Activated T-helper 1 cell treated with anti-CD3 and anti-CD28 coated beads, Interleukin-12 subunit alpha, Interleukin-12 subunit beta, Interleukin-2, Interleukin-4 antibody, amounts not matched to agents 30 ng/mL and 10 ng/mL and 1 ng/mL, durations not matched to agents 14 hours and 24 hours and 36 hours (primary cell): ENCODE data around the gene VILL. TPM values are rescaled to one million over a fixed set of nuclear protein-coding genes. Genes with fewer than 3 reads are reported as not detected.

ENCODE experiments used
- DNase-seq: peaks from one replicate; pipeline ENCODE4 v3.0.0; 2021; ENCODE audit warnings: low spot score
- H3K27ac Mint-ChIP-seq: one replicate; pipeline ENCODE4 v1.8.0; 2021; ENCODE audit warnings: mild to moderate bottlenecking, mixed read lengths
- H3K27me3 Mint-ChIP-seq: one replicate; pipeline ENCODE4 v1.8.0; 2022; ENCODE audit warnings: mild to moderate bottlenecking, moderate library complexity, mixed read lengths; ENCODE audit not compliant: insufficient read depth
- H3K36me3 Mint-ChIP-seq: one replicate; pipeline ENCODE4 v1.8.0; 2021; ENCODE audit warnings: low read depth, mixed read lengths
- H3K4me1 Mint-ChIP-seq: one replicate; pipeline ENCODE4 v1.8.0; 2021; ENCODE audit warnings: low read depth, mixed read lengths
- H3K4me3 Mint-ChIP-seq: one replicate; pipeline ENCODE4 v1.8.0; 2021; ENCODE audit warnings: mild to moderate bottlenecking, moderate library complexity, mixed read lengths
- H3K9me3 Mint-ChIP-seq: one replicate; pipeline ENCODE4 v1.8.0; 2021; ENCODE audit warnings: mixed read lengths
- intact Hi-C: fragments of 100-400 bp; cut with micrococcal nuclease; formaldehyde crosslinking; loops from one replicate; pipeline ENCODE4 v1.15.1; 2024
- total RNA-seq: library from RNA; stranded (reverse); gene quantifications from 2 replicates; pipeline ENCODE4 v1.2.3, GENCODE V29; 2022

VILL gene
- total RNA-seq, 1 donor from 2014 or later: 11.6 TPM

- Mint-ChIP-seq H3K27me3 (no peaks in the 10 kb centered on the region), H3K9me3 (no peaks in the 10 kb centered on the region), H3K36me3 (peaks cover 5% of the 10 kb centered on the region), H3K27ac (no peak overlapping the region), H3K4me1 (peaks cover 1% of the 10 kb centered on the region), H3K4me3 (no peak overlapping the region)
- DNase-seq: no peak
- intact Hi-C loops: no loop called here
Measured at GRCh38 chr3:38009807-38010591, 19.4 kb downstream of the VILL start.

GRCh38 chr3:38011111-38011510, 20.5 kb downstream of the VILL start:
- Mint-ChIP-seq H3K4me3 (no peak overlapping the region), H3K27me3 (no peaks in the 10 kb centered on the region)

GRCh38 chr3:38015485-38015884, 24.9 kb downstream of the VILL start:
- no peaks in the 10 kb centered on the region for H3K27me3 Mint-ChIP-seq

More at GRCh38 chr3:38011111-38011510, 20.5 kb downstream of the VILL start:
- DNase-seq: no peak
- Mint-ChIP-seq H3K36me3 (peaks cover 13% of the 10 kb centered on the region), H3K4me1 (no peaks in the 10 kb centered on the region), H3K9me3 (no peaks in the 10 kb centered on the region), H3K27ac (no peak overlapping the region)
- intact Hi-C loops: no loop called here

GRCh38 chr3:38015984-38016383, 25.4 kb downstream of the VILL start:
- H3K27ac Mint-ChIP-seq: no peak overlapping the region
- no peak for DNase-seq
- H3K36me3 Mint-ChIP-seq: peaks cover 24% of the 10 kb centered on the region
- H3K9me3 Mint-ChIP-seq: peaks cover 4% of the 10 kb centered on the region
- no peaks in the 10 kb centered on the region for H3K27me3 Mint-ChIP-seq
- H3K4me3 Mint-ChIP-seq: no peak overlapping the region
- H3K4me1 Mint-ChIP-seq: no peaks in the 10 kb centered on the region
- intact Hi-C loops: no loop called here

More at GRCh38 chr3:38015485-38015884, 24.9 kb downstream of the VILL start:
- no peak for DNase-seq
- H3K9me3 Mint-ChIP-seq: peaks cover 4% of the 10 kb centered on the region
- H3K4me3 Mint-ChIP-seq: no peak overlapping the region
- no peaks in the 10 kb centered on the region for H3K4me1 Mint-ChIP-seq
- no peak overlapping the region for H3K27ac Mint-ChIP-seq
- intact Hi-C loops: no loop called here
- peaks cover 24% of the 10 kb centered on the region for H3K36me3 Mint-ChIP-seq

GRCh38 chr3:38016410-38016809, 25.8 kb downstream of the VILL start:
- Mint-ChIP-seq H3K36me3 (peaks cover 24% of the 10 kb centered on the region), H3K27me3 (no peaks in the 10 kb centered on the region)
- intact Hi-C loops: no loop called here

GRCh38 chr3:38016847-38017444, 26.4 kb downstream of the VILL start:
- peaks cover 8% of the 10 kb centered on the region for H3K4me1 Mint-ChIP-seq

More at GRCh38 chr3:38016410-38016809, 25.8 kb downstream of the VILL start:
- no peak for DNase-seq
- peak overlapping the region; percentile 31 for H3K27ac Mint-ChIP-seq
- H3K4me3 Mint-ChIP-seq: no peak overlapping the region
- peaks cover 4% of the 10 kb centered on the region for H3K9me3 Mint-ChIP-seq
- H3K4me1 Mint-ChIP-seq: peaks cover 2% of the 10 kb centered on the region

GRCh38 chr3:38017445-38018295, 27.1 kb downstream of the VILL start:
- Mint-ChIP-seq H3K4me3 (no peak overlapping the region), H3K27ac (no peak overlapping the region), H3K4me1 (peaks cover 14% of the 10 kb centered on the region), H3K36me3 (peaks cover 24% of the 10 kb centered on the region), H3K9me3 (peaks cover 4% of the 10 kb centered on the region), H3K27me3 (no peaks in the 10 kb centered on the region)
- intact Hi-C loops: no loop called here
- no peak for DNase-seq

More at GRCh38 chr3:38016847-38017444, 26.4 kb downstream of the VILL start:
- intact Hi-C loops: no loop called here
- Mint-ChIP-seq H3K27me3 (no peaks in the 10 kb centered on the region), H3K36me3 (peaks cover 24% of the 10 kb centered on the region), H3K4me3 (no peak overlapping the region), H3K27ac (peak overlapping the region; percentile 31), H3K9me3 (peaks cover 4% of the 10 kb centered on the region)
- no peak for DNase-seq

- Mint-ChIP-seq H3K27ac (no peak overlapping the region), H3K4me3 (no peak overlapping the region), H3K36me3 (peaks cover 24% of the 10 kb centered on the region), H3K27me3 (no peaks in the 10 kb centered on the region), H3K4me1 (peaks cover 23% of the 10 kb centered on the region), H3K9me3 (peaks cover 4% of the 10 kb centered on the region)
- DNase-seq: no peak
- intact Hi-C loops: no loop called here
Measured at GRCh38 chr3:38018296-38019266, 28.0 kb downstream of the VILL start.

- Mint-ChIP-seq H3K9me3 (peaks cover 4% of the 10 kb centered on the region), H3K27ac (no peak overlapping the region), H3K27me3 (no peaks in the 10 kb centered on the region), H3K4me1 (peaks cover 33% of the 10 kb centered on the region), H3K4me3 (no peak overlapping the region), H3K36me3 (peaks cover 22% of the 10 kb centered on the region)
- no peak for DNase-seq
- intact Hi-C loops: no loop called here
Measured at GRCh38 chr3:38019658-38020341, 29.2 kb downstream of the VILL start.

GRCh38 chr3:38020342-38020726, 29.7 kb downstream of the VILL start:
- intact Hi-C loops: no loop called here
- no peak for DNase-seq
- Mint-ChIP-seq H3K36me3 (peaks cover 17% of the 10 kb centered on the region), H3K9me3 (peaks cover 4% of the 10 kb centered on the region), H3K27ac (no peak overlapping the region), H3K27me3 (no peaks in the 10 kb centered on the region), H3K4me3 (no peak overlapping the region), H3K4me1 (peaks cover 35% of the 10 kb centered on the region)

GRCh38 chr3:38021196-38021595, 30.6 kb downstream of the VILL start:
- no peaks in the 10 kb centered on the region for H3K27me3 Mint-ChIP-seq
- no peak overlapping the region for H3K27ac Mint-ChIP-seq
- H3K36me3 Mint-ChIP-seq: peaks cover 11% of the 10 kb centered on the region
- peaks cover 4% of the 10 kb centered on the region for H3K9me3 Mint-ChIP-seq
- no peak for DNase-seq
- intact Hi-C loops: no loop called here
- peaks cover 42% of the 10 kb centered on the region for H3K4me1 Mint-ChIP-seq
- H3K4me3 Mint-ChIP-seq: no peak overlapping the region
